IMR-90 (cell line): Measurements from ENCODE around the gene UBA3.

ENCODE experiments used
- BHLHE40 ChIP-seq: fragments of 150-350 bp; IDR thresholded peaks from 2 replicates; pipeline ENCODE4 v1.6.1; 2016; ENCODE audit warnings: mild to moderate bottlenecking, low read depth, low read length
- CHD1 ChIP-seq: IDR thresholded peaks from 2 replicates; pipeline ENCODE4 v1.6.1; 2012; ENCODE audit warnings: low read depth, low read length, improper control_type of control experiment
- FOS ChIP-seq: fragments of 150-350 bp; IDR thresholded peaks from 2 replicates; pipeline ENCODE4 v1.6.1; 2016; ENCODE audit warnings: low read depth, low read length
- MAFK ChIP-seq: IDR thresholded peaks from 2 replicates; pipeline ENCODE4 v1.6.1; 2012; ENCODE audit warnings: low read depth, low read length, improper control_type of control experiment
- MAZ ChIP-seq: IDR thresholded peaks from 2 replicates; pipeline ENCODE4 v1.6.1; 2012; ENCODE audit warnings: low read depth, mild to moderate bottlenecking, low read length, improper control_type of control experiment, moderate library complexity, borderline replicate concordance
- MXI1 ChIP-seq: IDR thresholded peaks from 2 replicates; pipeline ENCODE4 v1.6.1; 2012; ENCODE audit warnings: low read depth, mild to moderate bottlenecking, low read length, moderate library complexity, borderline replicate concordance
- POLR2A ChIP-seq: IDR thresholded peaks from 2 replicates; pipeline ENCODE4 v1.6.1; 2012; ENCODE audit warnings: mild to moderate bottlenecking, low read depth, low read length
- RAD21 ChIP-seq: IDR thresholded peaks from 2 replicates; pipeline ENCODE4 v1.6.1; 2012; ENCODE audit warnings: low read length, improper control_type of control experiment
- RCOR1 ChIP-seq: IDR thresholded peaks from 2 replicates; pipeline ENCODE4 v1.6.1; 2012; ENCODE audit warnings: mild to moderate bottlenecking, low read length, improper control_type of control experiment; ENCODE audit not compliant: insufficient replicate concordance
- RFX5 ChIP-seq: IDR thresholded peaks from 2 replicates; pipeline ENCODE4 v1.8.0; 2012; ENCODE audit warnings: low read depth, mild to moderate bottlenecking, low read length, moderate library complexity
- SMC3 ChIP-seq: fragments of 150-350 bp; IDR thresholded peaks from 2 replicates; pipeline ENCODE4 v1.6.1; 2016; ENCODE audit warnings: low read depth, mild to moderate bottlenecking, antibody characterized with exemption, low read length, moderate library complexity
- TF ChIP-seq, protein P1 (sequence below): conservative IDR thresholded peaks from 2 replicates; pipeline ENCODE4 v1.5.1; 2012; ENCODE audit warnings: mild to moderate bottlenecking, low read depth, low read length, improper control_type of control experiment
- TF ChIP-seq, protein P2 (sequence below): fragments of 150-350 bp; IDR thresholded peaks from 2 replicates; pipeline ENCODE4 v1.6.1; 2016; ENCODE audit warnings: low read depth, mild to moderate bottlenecking, low read length, moderate library complexity, borderline replicate concordance

DNA sequence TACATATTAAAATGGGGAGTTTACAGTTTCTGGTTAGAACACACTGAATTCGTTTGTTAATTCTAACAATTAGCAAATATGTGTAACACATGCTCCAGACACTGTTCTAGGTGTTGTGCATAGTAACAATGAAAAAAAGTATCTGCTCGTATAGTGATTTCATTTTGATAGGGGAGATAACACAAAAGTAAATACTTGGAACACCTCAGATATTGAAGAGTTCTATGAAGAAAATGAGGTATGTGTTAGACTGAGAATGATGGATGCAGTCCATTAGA is 21.3 kb downstream of the UBA3 start:
- TF ChIP-seq RAD21 (no peak), POLR2A (no peak), MXI1 (no peak), FOS (no peak), CHD1 (no peak), MAZ (no peak), MAFK (no peak), BHLHE40 (no peak), RCOR1 (no peak), RFX5 (no peak), SMC3 (no peak)
- TF ChIP-seq, protein P1, sequence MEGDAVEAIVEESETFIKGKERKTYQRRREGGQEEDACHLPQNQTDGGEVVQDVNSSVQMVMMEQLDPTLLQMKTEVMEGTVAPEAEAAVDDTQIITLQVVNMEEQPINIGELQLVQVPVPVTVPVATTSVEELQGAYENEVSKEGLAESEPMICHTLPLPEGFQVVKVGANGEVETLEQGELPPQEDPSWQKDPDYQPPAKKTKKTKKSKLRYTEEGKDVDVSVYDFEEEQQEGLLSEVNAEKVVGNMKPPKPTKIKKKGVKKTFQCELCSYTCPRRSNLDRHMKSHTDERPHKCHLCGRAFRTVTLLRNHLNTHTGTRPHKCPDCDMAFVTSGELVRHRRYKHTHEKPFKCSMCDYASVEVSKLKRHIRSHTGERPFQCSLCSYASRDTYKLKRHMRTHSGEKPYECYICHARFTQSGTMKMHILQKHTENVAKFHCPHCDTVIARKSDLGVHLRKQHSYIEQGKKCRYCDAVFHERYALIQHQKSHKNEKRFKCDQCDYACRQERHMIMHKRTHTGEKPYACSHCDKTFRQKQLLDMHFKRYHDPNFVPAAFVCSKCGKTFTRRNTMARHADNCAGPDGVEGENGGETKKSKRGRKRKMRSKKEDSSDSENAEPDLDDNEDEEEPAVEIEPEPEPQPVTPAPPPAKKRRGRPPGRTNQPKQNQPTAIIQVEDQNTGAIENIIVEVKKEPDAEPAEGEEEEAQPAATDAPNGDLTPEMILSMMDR: no peak
- TF ChIP-seq, protein P2, sequence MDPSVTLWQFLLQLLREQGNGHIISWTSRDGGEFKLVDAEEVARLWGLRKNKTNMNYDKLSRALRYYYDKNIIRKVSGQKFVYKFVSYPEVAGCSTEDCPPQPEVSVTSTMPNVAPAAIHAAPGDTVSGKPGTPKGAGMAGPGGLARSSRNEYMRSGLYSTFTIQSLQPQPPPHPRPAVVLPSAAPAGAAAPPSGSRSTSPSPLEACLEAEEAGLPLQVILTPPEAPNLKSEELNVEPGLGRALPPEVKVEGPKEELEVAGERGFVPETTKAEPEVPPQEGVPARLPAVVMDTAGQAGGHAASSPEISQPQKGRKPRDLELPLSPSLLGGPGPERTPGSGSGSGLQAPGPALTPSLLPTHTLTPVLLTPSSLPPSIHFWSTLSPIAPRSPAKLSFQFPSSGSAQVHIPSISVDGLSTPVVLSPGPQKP: no peak
